ENCODE data around the gene JPH4.

GRCh38 chr14:23530375-23531055 is 48.1 kb downstream of the JPH4 start:
- TF ChIP-seq CSDC2 (CRISPR knock-in tag; IDR thresholded peaks at IDR 0.05) (no peak), OSR1 (CRISPR knock-in tag; IDR thresholded peaks at IDR 0.05) (no peak), TCF4 (CRISPR knock-in tag; IDR thresholded peaks at IDR 0.05; ENCODE audit: borderline replicate concordance) (no peak), ISL1 (CRISPR knock-in tag; IDR thresholded peaks at IDR 0.05) (no peak), BACH2 (CRISPR knock-in tag; IDR thresholded peaks at IDR 0.05; ENCODE audit: borderline replicate concordance) (no peak)
